Measurements from ENCODE around the gene FASN.

GRCh38 chr17:82037092-82037888 lies 60.7 kb downstream of the FASN start, which contains the start of gene DCXR:
- TF ChIP-seq CHD2 (IDR thresholded peaks at IDR 0.05; ENCODE audit: low read length, partially characterized antibody) (no peak), CTCF (IDR thresholded peaks at IDR 0.05) (peak; percentile 89), POLR2A (IDR thresholded peaks at IDR 0.05; ENCODE audit: low read length) (peak; percentile 84), USF2 (IDR thresholded peaks at IDR 0.05) (no peak)

All from A549 (cell line).